ENCODE results near the gene BBS9. TPM values are rescaled to one million over a fixed set of nuclear protein-coding genes. Genes with fewer than 3 reads are reported as not detected.

Gene BBS9
- total and polyA plus RNA-seq, 9 of the 15 experiments (the other 6 are each of a cell fraction or from before 2014, with no cell fraction given) = 0.77 to 3.3 (median 2.4) TPM

DNA sequence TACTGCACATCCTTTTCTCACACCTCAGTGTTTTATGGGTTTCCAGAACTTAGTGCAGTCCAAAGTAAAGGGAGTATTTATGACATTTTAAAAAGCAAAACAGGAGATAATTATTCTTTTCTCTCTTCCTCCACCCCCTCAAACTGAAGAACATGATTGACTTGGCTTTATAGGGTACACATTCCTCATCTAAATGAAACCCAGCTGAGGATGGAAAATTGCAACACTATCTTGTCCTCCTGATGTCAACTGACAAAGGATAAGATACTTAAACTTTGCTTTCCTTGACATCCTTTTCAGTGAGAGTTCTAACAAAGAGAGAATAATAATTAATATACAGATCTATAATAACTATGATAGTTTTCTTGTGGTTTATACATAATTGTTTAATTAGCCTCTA lies 299.1 kb downstream of the BBS9 start:
- intact Hi-C loops (cut with micrococcal nuclease) (no loop called here), in situ Hi-C loops (cut with MboI) (no loop called here)
- Histone ChIP-seq H3K4me2 (ENCODE audit: insufficient read depth, low read length) (no peak overlapping the region), H3K36me3 (ENCODE audit: control insufficient read depth, insufficient read depth, low read length) (no peaks in the 10 kb centered on the region), H2AFZ (ENCODE audit: low read depth, low read length) (no peak overlapping the region), H3K9ac (ENCODE audit: insufficient read depth in 1 of 2, low read depth in 2 of 2, low read length in 2 of 2) (no peak overlapping the region), H3K79me2 (ENCODE audit: control insufficient read depth, insufficient read depth, low read length) (no peaks in the 10 kb centered on the region), H3K27me3 (ENCODE audit: control insufficient read depth in 2 of 2, insufficient read depth in 2 of 2, low read length in 2 of 2) (no peaks in the 10 kb centered on the region), H3K27ac (ENCODE audit: extremely low read depth, low read depth, low read length) (no peak overlapping the region), H4K20me1 (replicated peaks; ENCODE audit: control insufficient read depth, insufficient read depth, low read length) (no peaks in the 10 kb centered on the region), H3K4me1 (replicated peaks in 1 of 2; ENCODE audit: control insufficient read depth in 2 of 2, insufficient read depth in 2 of 2, low read length in 2 of 2) (no peaks in the 10 kb centered on the region), H3K4me3 (no peak overlapping the region), H3K9me1 (ENCODE audit: control insufficient read depth, insufficient read depth, low read length) (no peaks in the 10 kb centered on the region), H3K9me3 (replicated peaks; ENCODE audit: control insufficient read depth, insufficient read depth, low read depth, low read length) (no peaks in the 10 kb centered on the region)
- ATAC-seq (no peak), FAIRE-seq (no peak), DNase-seq (ENCODE audit: extremely low read depth in 1 of 4, low spot score in 3 of 4) (no peak)
- POLR2A ChIA-PET = no interaction called here
- no TSS peak for BruUV-seq (replicated peaks)
- CTCF ChIA-PET (ENCODE audit: low intra/inter-chr PET ratio) = no interaction called here
- TF ChIP-seq RBFOX2 (IDR thresholded peaks at IDR 0.05; ENCODE audit: low read depth, low read length) (no peak), KDM1A (IDR thresholded peaks at IDR 0.05) (no peak), MYNN (IDR thresholded peaks at IDR 0.05) (no peak), MYNN (CRISPR knock-in tag; IDR thresholded peaks at IDR 0.05) (no peak), ETV6 (IDR thresholded peaks at IDR 0.05; ENCODE audit: borderline replicate concordance in 1 of 2, low read depth in 2 of 2, low read length in 1 of 2) (no peak), ETV6 (CRISPR knock-in tag; IDR thresholded peaks at IDR 0.05; ENCODE audit: borderline replicate concordance) (no peak), SP2 (IDR thresholded peaks at IDR 0.05; ENCODE audit: extremely low read depth, low read depth, low read length, poor library complexity, severe bottlenecking) (no peak), MTF1 (CRISPR knock-in tag; IDR thresholded peaks at IDR 0.05; ENCODE audit: borderline replicate concordance) (no peak), POLR2AphosphoS2 (IDR thresholded peaks at IDR 0.05; ENCODE audit: low read length) (no peak), NUFIP1 (IDR thresholded peaks at IDR 0.05; ENCODE audit: partially characterized antibody) (no peak)
- TF ChIP-seq, protein P1, sequence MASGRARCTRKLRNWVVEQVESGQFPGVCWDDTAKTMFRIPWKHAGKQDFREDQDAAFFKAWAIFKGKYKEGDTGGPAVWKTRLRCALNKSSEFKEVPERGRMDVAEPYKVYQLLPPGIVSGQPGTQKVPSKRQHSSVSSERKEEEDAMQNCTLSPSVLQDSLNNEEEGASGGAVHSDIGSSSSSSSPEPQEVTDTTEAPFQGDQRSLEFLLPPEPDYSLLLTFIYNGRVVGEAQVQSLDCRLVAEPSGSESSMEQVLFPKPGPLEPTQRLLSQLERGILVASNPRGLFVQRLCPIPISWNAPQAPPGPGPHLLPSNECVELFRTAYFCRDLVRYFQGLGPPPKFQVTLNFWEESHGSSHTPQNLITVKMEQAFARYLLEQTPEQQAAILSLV (tag; IDR thresholded peaks at IDR 0.05) = no peak
- TF ChIP-seq, protein P2, sequence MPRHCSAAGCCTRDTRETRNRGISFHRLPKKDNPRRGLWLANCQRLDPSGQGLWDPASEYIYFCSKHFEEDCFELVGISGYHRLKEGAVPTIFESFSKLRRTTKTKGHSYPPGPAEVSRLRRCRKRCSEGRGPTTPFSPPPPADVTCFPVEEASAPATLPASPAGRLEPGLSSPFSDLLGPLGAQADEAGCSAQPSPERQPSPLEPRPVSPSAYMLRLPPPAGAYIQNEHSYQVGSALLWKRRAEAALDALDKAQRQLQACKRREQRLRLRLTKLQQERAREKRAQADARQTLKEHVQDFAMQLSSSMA (CRISPR knock-in tag; IDR thresholded peaks at IDR 0.05) = no peak
- TF ChIP-seq, protein P3, sequence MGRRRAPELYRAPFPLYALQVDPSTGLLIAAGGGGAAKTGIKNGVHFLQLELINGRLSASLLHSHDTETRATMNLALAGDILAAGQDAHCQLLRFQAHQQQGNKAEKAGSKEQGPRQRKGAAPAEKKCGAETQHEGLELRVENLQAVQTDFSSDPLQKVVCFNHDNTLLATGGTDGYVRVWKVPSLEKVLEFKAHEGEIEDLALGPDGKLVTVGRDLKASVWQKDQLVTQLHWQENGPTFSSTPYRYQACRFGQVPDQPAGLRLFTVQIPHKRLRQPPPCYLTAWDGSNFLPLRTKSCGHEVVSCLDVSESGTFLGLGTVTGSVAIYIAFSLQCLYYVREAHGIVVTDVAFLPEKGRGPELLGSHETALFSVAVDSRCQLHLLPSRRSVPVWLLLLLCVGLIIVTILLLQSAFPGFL (CRISPR knock-in tag; IDR thresholded peaks at IDR 0.05) = no peak
- TF ChIP-seq, protein P4, sequence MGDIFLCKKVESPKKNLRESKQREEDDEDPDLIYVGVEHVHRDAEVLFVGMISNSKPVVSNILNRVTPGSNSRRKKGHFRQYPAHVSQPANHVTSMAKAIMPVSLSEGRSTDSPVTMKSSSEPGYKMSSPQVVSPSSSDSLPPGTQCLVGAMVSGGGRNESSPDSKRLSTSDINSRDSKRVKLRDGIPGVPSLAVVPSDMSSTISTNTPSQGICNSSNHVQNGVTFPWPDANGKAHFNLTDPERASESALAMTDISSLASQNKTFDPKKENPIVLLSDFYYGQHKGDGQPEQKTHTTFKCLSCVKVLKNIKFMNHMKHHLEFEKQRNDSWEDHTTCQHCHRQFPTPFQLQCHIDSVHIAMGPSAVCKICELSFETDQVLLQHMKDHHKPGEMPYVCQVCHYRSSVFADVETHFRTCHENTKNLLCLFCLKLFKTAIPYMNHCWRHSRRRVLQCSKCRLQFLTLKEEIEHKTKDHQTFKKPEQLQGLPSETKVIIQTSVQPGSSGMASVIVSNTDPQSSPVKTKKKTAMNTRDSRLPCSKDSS (IDR thresholded peaks at IDR 0.05; ENCODE audit: low read depth, partially characterized antibody) = no peak
- TF ChIP-seq, protein P5, sequence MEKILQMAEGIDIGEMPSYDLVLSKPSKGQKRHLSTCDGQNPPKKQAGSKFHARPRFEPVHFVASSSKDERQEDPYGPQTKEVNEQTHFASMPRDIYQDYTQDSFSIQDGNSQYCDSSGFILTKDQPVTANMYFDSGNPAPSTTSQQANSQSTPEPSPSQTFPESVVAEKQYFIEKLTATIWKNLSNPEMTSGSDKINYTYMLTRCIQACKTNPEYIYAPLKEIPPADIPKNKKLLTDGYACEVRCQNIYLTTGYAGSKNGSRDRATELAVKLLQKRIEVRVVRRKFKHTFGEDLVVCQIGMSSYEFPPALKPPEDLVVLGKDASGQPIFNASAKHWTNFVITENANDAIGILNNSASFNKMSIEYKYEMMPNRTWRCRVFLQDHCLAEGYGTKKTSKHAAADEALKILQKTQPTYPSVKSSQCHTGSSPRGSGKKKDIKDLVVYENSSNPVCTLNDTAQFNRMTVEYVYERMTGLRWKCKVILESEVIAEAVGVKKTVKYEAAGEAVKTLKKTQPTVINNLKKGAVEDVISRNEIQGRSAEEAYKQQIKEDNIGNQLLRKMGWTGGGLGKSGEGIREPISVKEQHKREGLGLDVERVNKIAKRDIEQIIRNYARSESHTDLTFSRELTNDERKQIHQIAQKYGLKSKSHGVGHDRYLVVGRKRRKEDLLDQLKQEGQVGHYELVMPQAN (IDR thresholded peaks at IDR 0.05; ENCODE audit: borderline replicate concordance) = no peak
- TF ChIP-seq, protein P6, sequence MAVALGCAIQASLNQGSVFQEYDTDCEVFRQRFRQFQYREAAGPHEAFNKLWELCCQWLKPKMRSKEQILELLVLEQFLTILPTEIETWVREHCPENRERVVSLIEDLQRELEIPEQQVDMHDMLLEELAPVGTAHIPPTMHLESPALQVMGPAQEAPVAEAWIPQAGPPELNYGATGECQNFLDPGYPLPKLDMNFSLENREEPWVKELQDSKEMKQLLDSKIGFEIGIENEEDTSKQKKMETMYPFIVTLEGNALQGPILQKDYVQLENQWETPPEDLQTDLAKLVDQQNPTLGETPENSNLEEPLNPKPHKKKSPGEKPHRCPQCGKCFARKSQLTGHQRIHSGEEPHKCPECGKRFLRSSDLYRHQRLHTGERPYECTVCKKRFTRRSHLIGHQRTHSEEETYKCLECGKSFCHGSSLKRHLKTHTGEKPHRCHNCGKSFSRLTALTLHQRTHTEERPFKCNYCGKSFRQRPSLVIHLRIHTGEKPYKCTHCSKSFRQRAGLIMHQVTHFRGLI (CRISPR knock-in tag; IDR thresholded peaks at IDR 0.05) = no peak

Measured in K562 (cell line).